Esophagus muscularis mucosa (tissue), 4 donors: ENCODE results near the gene GALNT7.

Source experiments
- CTCF ChIP-seq, 3 experiments: fragments of 200-600 bp in 2 of 3; fragments of 450-650 bp in 1 of 3; sonication (generic) in 2 of 3; IDR thresholded peaks; one replicate each; pipeline ENCODE4 v1.5.1; 2017 to 2019; ENCODE audit warnings: antibody characterized with exemption in 3 of 3, mild to moderate bottlenecking in 2 of 3, moderate library complexity in 1 of 3
- EP300 ChIP-seq: sonication (generic); formaldehyde crosslinking; IDR thresholded peaks from one replicate; pipeline ENCODE4 v1.6.1; 2017; ENCODE audit warnings: antibody characterized with exemption
- POLR2A ChIP-seq: fragments of 450-650 bp; IDR thresholded peaks from one replicate; pipeline ENCODE4 v1.6.1; 2017; ENCODE audit warnings: antibody characterized with exemption, moderate library complexity, mild to moderate bottlenecking, low read depth
- POLR2AphosphoS5 ChIP-seq, 2 donors: sonication (generic); formaldehyde crosslinking; IDR thresholded peaks; one replicate each; pipeline ENCODE4 v1.6.1; 2017; ENCODE audit warnings: antibody characterized with exemption in 2 of 2

GRCh38 chr4:173139561-173139960, 29.1 kb upstream of the GALNT7 start:
- TF ChIP-seq CTCF (IDR thresholded peaks at IDR 0.05) (no peak), EP300 (no peak), POLR2A (no peak), POLR2AphosphoS5 (IDR thresholded peaks at IDR 0.05) (no peak)
